Hepatocyte (in vitro differentiated cells): Measurements from ENCODE around the gene C1R. TPM values are rescaled to one million over a fixed set of nuclear protein-coding genes. Genes with fewer than 3 reads are reported as not detected.
"Not testable (repeated sequence)": the region's sequence is repeated elsewhere in the genome, so short reads cannot be mapped to it uniquely, and the experiment has no call there.

Experiments
- DNase-seq: peaks from one replicate; pipeline ENCODE4 v3.0.0-alpha.2; 2016; ENCODE audit warnings: low spot score
- H2AFZ ChIP-seq: fragments of 200-600 bp; sonication (generic); 2 replicates; pipeline ENCODE4 v1.6.0; 2016; ENCODE audit warnings: antibody characterized with exemption, mild to moderate bottlenecking
- H3K27ac ChIP-seq: fragments of 200-600 bp; sonication (generic); 2 replicates; pipeline ENCODE4 v1.5.1; 2016; ENCODE audit warnings: mild to moderate bottlenecking
- H3K27me3 ChIP-seq: fragments of 200-600 bp; sonication (generic); 2 replicates; pipeline ENCODE4 v1.6.1; 2016
- H3K36me3 ChIP-seq: fragments of 200-600 bp; sonication (generic); replicated peaks from 2 replicates; pipeline ENCODE4 v1.5.1; 2016; ENCODE audit warnings: low read depth; ENCODE audit not compliant: insufficient read depth
- H3K4me1 ChIP-seq: fragments of 200-600 bp; sonication (generic); 2 replicates; pipeline ENCODE4 v1.5.1; 2016; ENCODE audit warnings: mild to moderate bottlenecking, moderate library complexity; ENCODE audit not compliant: insufficient read depth
- H3K4me2 ChIP-seq: fragments of 200-600 bp; sonication (generic); 2 replicates; pipeline ENCODE4 v1.6.0; 2016
- H3K4me3 ChIP-seq: fragments of 200-600 bp; sonication (generic); 2 replicates; pipeline ENCODE4 v1.5.1; 2016; ENCODE audit warnings: mild to moderate bottlenecking
- H3K79me2 ChIP-seq: fragments of 200-600 bp; sonication (generic); 2 replicates; pipeline ENCODE4 v1.6.0; 2017; ENCODE audit warnings: mild to moderate bottlenecking
- H3K9me2 ChIP-seq: fragments of 200-600 bp; sonication (generic); replicated peaks from 2 replicates; pipeline ENCODE4 v1.6.0; 2017; ENCODE audit warnings: mild to moderate bottlenecking; ENCODE audit not compliant: insufficient read depth
- H3K9me3 ChIP-seq: fragments of 200-600 bp; sonication (generic); 2 replicates; pipeline ENCODE4 v1.5.1; 2016; ENCODE audit warnings: low read depth, mild to moderate bottlenecking
- H4K20me1 ChIP-seq: fragments of 200-600 bp; sonication (generic); 2 replicates; pipeline ENCODE4 v1.6.0; 2016; ENCODE audit warnings: mild to moderate bottlenecking; ENCODE audit not compliant: insufficient read depth, poor library complexity, severe bottlenecking
- EZH2 ChIP-seq: fragments of 200-600 bp; sonication (generic); IDR thresholded peaks from 2 replicates; pipeline ENCODE4 v1.6.1; 2016; ENCODE audit warnings: antibody characterized with exemption, mild to moderate bottlenecking, borderline replicate concordance
- EZH2phosphoT487 ChIP-seq: fragments of 200-600 bp; sonication (generic); IDR thresholded peaks from one replicate; pipeline ENCODE4 v1.6.1; 2018; ENCODE audit warnings: antibody characterized with exemption, mild to moderate bottlenecking, low read depth, moderate library complexity; ENCODE audit not compliant: unreplicated experiment, severe bottlenecking
- WGBS: methylation state at CpG from one replicate; pipeline ENCODE4 v1.1.6; 2016; ENCODE audit warnings: low lambda C conversion rate; ENCODE audit errors: missing lambda C conversion rate; 5-methylcytosine and 5-hydroxymethylcytosine counted together
- polyA plus RNA-seq: library from polyadenylated mRNA; unstranded; fragments of >200 nt; fragmentation: Nextera tagmentation; extraction: Ambion mirVana; gene quantifications from 2 replicates; pipeline ENCODE4 v1.2.1, GENCODE V29; 2016
- total RNA-seq: library from RNA; depleted of rRNA; stranded (reverse); fragments of >200 nt; gene quantifications from 2 replicates; pipeline ENCODE4 v1.2.3, GENCODE V29; 2014
- TF ChIP-seq, protein P1 (sequence below): fragments of 200-600 bp; sonication (generic); IDR thresholded peaks from 2 replicates; pipeline ENCODE4 v1.5.1; 2016; ENCODE audit warnings: antibody characterized with exemption, mild to moderate bottlenecking; ENCODE audit not compliant: poor library complexity

The C1R gene
- total and polyA plus RNA-seq, 2 experiments from 2014 or later, result 80.1 to 89.6 TPM

DNA sequence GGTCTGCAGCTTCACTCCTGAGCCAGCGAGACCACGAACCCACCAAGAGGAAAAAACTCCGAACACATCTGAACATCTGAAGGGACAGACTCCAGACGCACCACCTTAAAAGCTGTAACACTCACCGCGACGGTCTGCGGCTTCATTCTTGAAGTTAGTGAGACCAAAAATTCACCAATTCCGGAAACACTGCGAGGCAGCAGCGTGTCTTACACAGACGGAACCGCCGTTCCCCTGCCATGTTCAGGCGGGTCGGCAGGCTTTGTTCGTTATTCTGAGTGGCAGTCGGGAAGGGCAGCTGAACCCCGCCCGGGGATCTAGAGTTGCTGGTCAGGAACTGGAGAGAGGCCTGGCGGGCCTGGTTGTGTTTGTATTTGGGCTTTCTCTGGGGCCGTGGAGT, 53.7 kb downstream of the C1R start:
- DNase-seq, result no peak
- no peaks in the 10 kb centered on the region for H3K27me3 ChIP-seq
- no peaks in the 10 kb centered on the region for H3K36me3 ChIP-seq
- TF ChIP-seq EZH2phosphoT487, result no peak
- no peak overlapping the region for H3K4me3 ChIP-seq
- H2AFZ ChIP-seq, result no peak overlapping the region
- no peak overlapping the region for H3K27ac ChIP-seq
- 95% methylated on average over 22 of the region's 22 CpGs for WGBS
- no peaks in the 10 kb centered on the region for H3K9me3 ChIP-seq
- no peaks in the 10 kb centered on the region for H4K20me1 ChIP-seq
- no peaks in the 10 kb centered on the region for H3K79me2 ChIP-seq
- H3K9me2 ChIP-seq, result no peaks in the 10 kb centered on the region
- no peaks in the 10 kb centered on the region for H3K4me1 ChIP-seq
- H3K4me2 ChIP-seq, result no peak overlapping the region

DNA sequence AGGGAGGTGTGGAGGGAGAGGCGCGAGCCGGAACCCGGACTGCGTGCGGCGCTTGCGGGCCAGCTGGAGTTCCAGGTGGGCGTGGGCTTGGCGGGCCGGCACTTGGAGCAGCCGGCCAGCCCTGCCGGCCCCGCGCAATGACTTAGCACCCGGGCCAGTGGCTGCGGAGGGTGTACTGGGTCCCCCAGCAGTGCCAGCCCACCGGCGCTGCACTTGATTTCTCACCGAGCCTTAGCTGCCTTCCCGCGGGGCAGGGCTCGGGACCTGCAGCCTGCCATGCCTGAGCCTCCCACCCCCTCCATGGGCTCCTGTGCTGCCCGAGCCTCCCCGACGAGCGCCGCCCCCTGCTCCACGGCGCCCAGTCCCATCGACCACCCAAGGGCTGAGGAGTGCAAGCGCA, 54.8 kb downstream of the C1R start:
- not testable (repeated sequence) for H4K20me1 ChIP-seq, H3K4me3 ChIP-seq, H3K36me3 ChIP-seq, H3K9me2 ChIP-seq, H2AFZ ChIP-seq, H3K4me2 ChIP-seq, DNase-seq, H3K27me3 ChIP-seq, H3K27ac ChIP-seq, H3K4me1 ChIP-seq, H3K79me2 ChIP-seq, H3K9me3 ChIP-seq
- WGBS, result 98% methylated on average over 23 of the region's 32 CpGs

DNA sequence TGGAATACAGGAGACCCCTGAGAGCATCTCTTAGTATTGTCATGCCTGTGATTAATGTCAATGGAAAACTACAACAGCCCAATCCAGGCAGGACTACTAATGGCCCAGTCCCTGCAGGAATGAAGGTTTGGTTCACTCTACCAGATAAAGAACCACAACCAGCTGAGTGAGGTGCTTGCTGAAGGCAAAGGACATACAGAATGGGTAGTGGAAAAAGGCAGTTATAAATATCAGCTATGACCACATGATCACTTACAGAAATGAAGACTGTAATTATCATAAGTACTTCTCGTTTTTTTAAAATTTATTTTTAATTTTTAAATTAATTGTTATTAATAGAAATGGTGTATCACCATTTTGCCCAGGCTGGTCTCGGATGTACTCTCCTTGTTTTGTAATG, 56.8 kb downstream of the C1R start:
- Histone ChIP-seq H3K79me2 (no peaks in the 10 kb centered on the region), H3K27ac (no peak overlapping the region), H3K4me2 (no peak overlapping the region), H3K36me3 (no peaks in the 10 kb centered on the region), H2AFZ (no peak overlapping the region), H3K9me2 (no peaks in the 10 kb centered on the region), H3K27me3 (no peaks in the 10 kb centered on the region), H3K4me3 (no peak overlapping the region), H3K4me1 (no peaks in the 10 kb centered on the region), H3K9me3 (no peaks in the 10 kb centered on the region), H4K20me1 (no peaks in the 10 kb centered on the region)
- TF ChIP-seq, protein P1, sequence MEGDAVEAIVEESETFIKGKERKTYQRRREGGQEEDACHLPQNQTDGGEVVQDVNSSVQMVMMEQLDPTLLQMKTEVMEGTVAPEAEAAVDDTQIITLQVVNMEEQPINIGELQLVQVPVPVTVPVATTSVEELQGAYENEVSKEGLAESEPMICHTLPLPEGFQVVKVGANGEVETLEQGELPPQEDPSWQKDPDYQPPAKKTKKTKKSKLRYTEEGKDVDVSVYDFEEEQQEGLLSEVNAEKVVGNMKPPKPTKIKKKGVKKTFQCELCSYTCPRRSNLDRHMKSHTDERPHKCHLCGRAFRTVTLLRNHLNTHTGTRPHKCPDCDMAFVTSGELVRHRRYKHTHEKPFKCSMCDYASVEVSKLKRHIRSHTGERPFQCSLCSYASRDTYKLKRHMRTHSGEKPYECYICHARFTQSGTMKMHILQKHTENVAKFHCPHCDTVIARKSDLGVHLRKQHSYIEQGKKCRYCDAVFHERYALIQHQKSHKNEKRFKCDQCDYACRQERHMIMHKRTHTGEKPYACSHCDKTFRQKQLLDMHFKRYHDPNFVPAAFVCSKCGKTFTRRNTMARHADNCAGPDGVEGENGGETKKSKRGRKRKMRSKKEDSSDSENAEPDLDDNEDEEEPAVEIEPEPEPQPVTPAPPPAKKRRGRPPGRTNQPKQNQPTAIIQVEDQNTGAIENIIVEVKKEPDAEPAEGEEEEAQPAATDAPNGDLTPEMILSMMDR, result no peak
- no peak for TF ChIP-seq EZH2phosphoT487
- no peak for TF ChIP-seq EZH2
- no peak for DNase-seq
- 74% methylated on average over 2 of the region's 2 CpGs for WGBS

DNA sequence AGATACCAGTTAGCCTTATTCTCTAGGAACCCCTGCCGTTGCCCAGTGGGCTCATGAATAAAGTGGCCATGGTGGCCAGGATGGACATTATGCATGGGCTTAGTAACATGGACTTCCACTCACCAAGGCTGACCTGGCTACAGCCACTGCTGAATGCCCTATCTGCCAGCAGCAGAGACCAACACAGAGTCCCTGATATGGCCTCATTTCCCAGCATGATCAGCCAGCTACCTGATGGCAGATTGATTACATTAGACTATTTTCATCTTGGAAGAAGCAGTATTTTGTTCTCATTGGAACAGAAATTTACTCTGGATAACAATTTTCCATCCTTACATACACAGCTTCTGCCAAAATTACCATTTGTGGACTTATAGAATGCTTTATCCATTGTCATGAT, 57.8 kb downstream of the C1R start:
- Histone ChIP-seq H3K9me2 (no peaks in the 10 kb centered on the region), H3K36me3 (no peaks in the 10 kb centered on the region), H2AFZ (no peak overlapping the region), H4K20me1 (no peaks in the 10 kb centered on the region), H3K27me3 (no peaks in the 10 kb centered on the region), H3K79me2 (no peaks in the 10 kb centered on the region), H3K4me1 (no peaks in the 10 kb centered on the region), H3K4me2 (no peak overlapping the region), H3K27ac (no peak overlapping the region), H3K9me3 (no peaks in the 10 kb centered on the region), H3K4me3 (no peak overlapping the region)
- no peak for DNase-seq
- TF ChIP-seq, protein P1, result no peak
- TF ChIP-seq EZH2, result no peak
- TF ChIP-seq EZH2phosphoT487, result no peak
- 95% methylated on average over 1 of the region's 1 CpG for WGBS

DNA sequence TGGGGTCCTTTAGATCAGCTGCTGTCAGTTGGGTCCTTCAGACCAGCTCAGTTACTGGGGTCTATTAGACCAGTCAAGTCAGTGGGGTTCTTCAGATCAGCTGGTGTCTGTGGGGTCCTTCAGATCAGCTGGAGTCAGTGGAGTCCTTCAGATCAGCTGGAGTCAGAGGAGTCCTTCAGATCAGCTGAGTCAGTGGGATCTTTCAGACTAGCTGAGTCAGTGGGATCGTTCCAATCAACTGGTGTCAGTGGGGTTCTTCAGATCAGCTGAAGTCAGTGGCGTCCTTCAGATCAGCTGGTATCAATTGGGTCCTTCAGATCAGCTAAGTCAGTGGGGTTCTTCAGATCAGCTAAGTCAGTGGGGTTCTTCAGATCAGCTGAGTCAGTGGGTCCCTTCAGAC, 59.3 kb downstream of the C1R start:
- H3K27ac ChIP-seq, result no peak overlapping the region
- WGBS, result 88% methylated on average over 2 of the region's 2 CpGs

More for the DNA sequence above, 59.3 kb downstream of the C1R start:
- TF ChIP-seq EZH2 (no peak), EZH2phosphoT487 (no peak)
- Histone ChIP-seq H3K9me3 (no peaks in the 10 kb centered on the region), H2AFZ (no peak overlapping the region), H4K20me1 (no peaks in the 10 kb centered on the region), H3K4me2 (no peak overlapping the region), H3K79me2 (no peaks in the 10 kb centered on the region), H3K4me1 (no peaks in the 10 kb centered on the region), H3K4me3 (no peak overlapping the region), H3K9me2 (no peaks in the 10 kb centered on the region), H3K36me3 (no peaks in the 10 kb centered on the region), H3K27me3 (no peaks in the 10 kb centered on the region)
- no peak for DNase-seq
